ENCODE results near the gene IFNA14.

The IFNA14 gene

GRCh38 chr9:21239911-21240310 is at the start of gene IFNA14:
Gene IFNA14 (minus strand): TSS chr9:21240005. CDS start chr9:21239935, 70 bp downstream.
- TF ChIP-seq EZH2 (IDR thresholded peaks at IDR 0.05; ENCODE audit: borderline replicate concordance, low read length) (no peak), CTCF (IDR thresholded peaks at IDR 0.05; ENCODE audit: low read length) (no peak)

GRCh38 chr9:21287280-21287679 is 47.5 kb upstream of the IFNA14 start:
- Histone ChIP-seq H3K9ac (ENCODE audit: low read length) (no peak overlapping the region), H3K4me3 (ENCODE audit: low read depth, low read length, poor library complexity, severe bottlenecking) (no peak overlapping the region), H3K79me2 (ENCODE audit: insufficient read depth, low read length) (no peaks in the 10 kb centered on the region), H3K4me2 (ENCODE audit: low read length) (no peak overlapping the region), H3F3A (ENCODE audit: insufficient read depth, low read length) (no peaks in the 10 kb centered on the region), H3K27me3 (ENCODE audit: insufficient read depth, low read length) (no peaks in the 10 kb centered on the region), H3K9me2 (ENCODE audit: low read depth, low read length) (no peaks in the 10 kb centered on the region), H3K36me3 (ENCODE audit: insufficient read depth, low read length) (no peaks in the 10 kb centered on the region), H3K4me1 (ENCODE audit: insufficient read depth, low read length, severe bottlenecking) (no peaks in the 10 kb centered on the region), H2AFZ (ENCODE audit: low read length) (no peak overlapping the region), H3K27ac (ENCODE audit: low read depth, low read length, poor library complexity, severe bottlenecking) (no peak overlapping the region), H3K9me3 (ENCODE audit: low read length) (no peaks in the 10 kb centered on the region), H4K20me1 (ENCODE audit: insufficient read depth, low read length) (no peaks in the 10 kb centered on the region)
- TF ChIP-seq CTCF (IDR thresholded peaks at IDR 0.05; ENCODE audit: low read length) (no peak), EZH2 (IDR thresholded peaks at IDR 0.05; ENCODE audit: borderline replicate concordance, low read length) (no peak)

More at GRCh38 chr9:21239911-21240310, at the start of gene IFNA14:
- no peaks in the 10 kb centered on the region for H3K9me2 ChIP-seq (ENCODE audit: low read depth, low read length)
- H3K9ac ChIP-seq (ENCODE audit: low read length), result no peak within 1 kb of the TSS
- H3K36me3 ChIP-seq (ENCODE audit: insufficient read depth, low read length), result no peaks in the 10 kb centered on the region
- no peak within 1 kb of the TSS for H3K27ac ChIP-seq (ENCODE audit: low read depth, low read length, poor library complexity, severe bottlenecking)
- no peaks in the 10 kb centered on the region for H3K4me1 ChIP-seq (ENCODE audit: insufficient read depth, low read length, severe bottlenecking)
- H3K79me2 ChIP-seq (ENCODE audit: insufficient read depth, low read length), result no peaks in the 10 kb centered on the region
- no peak within 1 kb of the TSS for H2AFZ ChIP-seq (ENCODE audit: low read length)
- H3K27me3 ChIP-seq (ENCODE audit: insufficient read depth, low read length), result no peaks in the 10 kb centered on the region
- H3K4me3 ChIP-seq (ENCODE audit: low read depth, low read length, poor library complexity, severe bottlenecking), result no peak within 1 kb of the TSS
- no peak within 1 kb of the TSS for H3K4me2 ChIP-seq (ENCODE audit: low read length)
- H3F3A ChIP-seq (ENCODE audit: insufficient read depth, low read length), result no peaks in the 10 kb centered on the region
- H4K20me1 ChIP-seq (ENCODE audit: insufficient read depth, low read length), result no peaks in the 10 kb centered on the region
- H3K9me3 ChIP-seq (ENCODE audit: low read length), result no peaks in the 10 kb centered on the region

GRCh38 chr9:21286659-21287058 is 46.9 kb upstream of the IFNA14 start:
- Histone ChIP-seq H3K27ac (ENCODE audit: low read depth, low read length, poor library complexity, severe bottlenecking) (no peak overlapping the region), H3K79me2 (ENCODE audit: insufficient read depth, low read length) (no peaks in the 10 kb centered on the region), H2AFZ (ENCODE audit: low read length) (no peak overlapping the region), H3K27me3 (ENCODE audit: insufficient read depth, low read length) (no peaks in the 10 kb centered on the region), H3K9me2 (ENCODE audit: low read depth, low read length) (no peaks in the 10 kb centered on the region), H3K4me3 (ENCODE audit: low read depth, low read length, poor library complexity, severe bottlenecking) (no peak overlapping the region), H3K9me3 (ENCODE audit: low read length) (no peaks in the 10 kb centered on the region), H3K9ac (ENCODE audit: low read length) (no peak overlapping the region), H3K4me1 (ENCODE audit: insufficient read depth, low read length, severe bottlenecking) (no peaks in the 10 kb centered on the region), H3K4me2 (ENCODE audit: low read length) (no peak overlapping the region), H3K36me3 (ENCODE audit: insufficient read depth, low read length) (no peaks in the 10 kb centered on the region), H3F3A (ENCODE audit: insufficient read depth, low read length) (no peaks in the 10 kb centered on the region), H4K20me1 (ENCODE audit: insufficient read depth, low read length) (no peaks in the 10 kb centered on the region)
- TF ChIP-seq CTCF (IDR thresholded peaks at IDR 0.05; ENCODE audit: low read length) (no peak), EZH2 (IDR thresholded peaks at IDR 0.05; ENCODE audit: borderline replicate concordance, low read length) (no peak)

Measured in OCI-LY1 (cell line).